ENCODE results near the gene NF2. TPM values are rescaled to one million over a fixed set of nuclear protein-coding genes. Genes with fewer than 3 reads are reported as not detected.

NF2 gene
- total and polyA plus RNA-seq, 11 donors: 15.0 to 137 (median 52.1) TPM

GRCh38 chr22:29692327-29692640 lies 88.9 kb downstream of the NF2 start:
- H3K27me3 ChIP-seq: no peaks in the 10 kb centered on the region
- intact Hi-C loops (cut with DNase I): loop anchor here in 3 of 10 donors (5.0 to 10.0 kb wide), 2 partner anchors 313 to 395 kb away; no protein-coding TSS in a partner anchor
- H3K9me3 ChIP-seq: no peaks in the 10 kb centered on the region
- TF ChIP-seq POLR2A (IDR thresholded peaks at IDR 0.05) (no peak), CTCF (IDR thresholded peaks at IDR 0.05) (no peak)
- peaks cover 0 to 4% (median 0%) of the 10 kb centered on the region in 12 donors for H3K4me1 ChIP-seq
- H3K4me3 ChIP-seq: no peak overlapping the region
- WGBS, 4 donors: 34 to 61% (median 53%) methylated on average over 4 of the region's 4 CpGs
- peaks cover 0 to 68% (median 42%) of the 10 kb centered on the region in 9 donors for H3K36me3 ChIP-seq
- ATAC-seq (no peak), DNase-seq (no peak)
- no peak overlapping the region for H3K27ac ChIP-seq

- intact Hi-C loops (cut with DNase I): loop anchor here in 3 of 10 donors (5.0 to 10.0 kb wide), 2 partner anchors 312 to 394 kb away; no protein-coding TSS in a partner anchor
- ATAC-seq: no peak
- H3K4me3 ChIP-seq: no peak overlapping the region
- no peaks in the 10 kb centered on the region for H3K9me3 ChIP-seq
- DNase-seq: peak in 1 of 5 donors; percentile 27
- WGBS, 4 donors: 76 to 87% (median 80%) methylated on average over 8 of the region's 8 CpGs
- peaks cover 0 to 60% (median 34%) of the 10 kb centered on the region in 9 donors for H3K36me3 ChIP-seq
- H3K27ac ChIP-seq: no peak overlapping the region
- TF ChIP-seq POLR2A (IDR thresholded peaks at IDR 0.05) (no peak), CTCF (IDR thresholded peaks at IDR 0.05) (no peak)
- no peaks in the 10 kb centered on the region for H3K27me3 ChIP-seq
- peaks cover 0 to 4% (median 0%) of the 10 kb centered on the region in 12 donors for H3K4me1 ChIP-seq
Observed at GRCh38 chr22:29693161-29693560, 89.7 kb downstream of the NF2 start.

- ATAC-seq (peak in 1 of 4 donors; percentile 22), DNase-seq (peak in 1 of 5 donors; percentile 37)
- 52 to 74% (median 68%) methylated on average over 7 to 9 of the region's 9 CpGs for whole genome bisulfite sequencing, 4 donors
- H3K4me1 ChIP-seq: peaks cover 0 to 4% (median 0%) of the 10 kb centered on the region in 12 donors
- no peak for TF ChIP-seq CTCF (IDR thresholded peaks at IDR 0.05)
- TF ChIP-seq POLR2A (IDR thresholded peaks at IDR 0.05): no peak
- no peaks in the 10 kb centered on the region for H3K9me3 ChIP-seq
- H3K27me3 ChIP-seq: no peaks in the 10 kb centered on the region
- H3K4me3 ChIP-seq: no peak overlapping the region
- H3K36me3 ChIP-seq: peaks cover 0 to 55% (median 31%) of the 10 kb centered on the region in 9 donors
- no peak overlapping the region for H3K27ac ChIP-seq
- intact Hi-C loops (cut with DNase I): loop anchor here in 3 of 10 donors (5.0 to 10.0 kb wide), 2 partner anchors 311 to 394 kb away; no protein-coding TSS in a partner anchor
Observed at GRCh38 chr22:29693671-29694070, 90.2 kb downstream of the NF2 start.

GRCh38 chr22:29695129-29695926 lies 91.9 kb downstream of the NF2 start:
- TF ChIP-seq POLR2A (IDR thresholded peaks at IDR 0.05) (no peak), CTCF (IDR thresholded peaks at IDR 0.05) (no peak)
- Histone ChIP-seq H3K27me3 (peaks cover 0 to 5% (median 0%) of the 10 kb centered on the region in 9 donors), H3K4me1 (no peaks in the 10 kb centered on the region), H3K4me3 (no peak overlapping the region), H3K27ac (no peak overlapping the region), H3K36me3 (peaks cover 0 to 55% (median 31%) of the 10 kb centered on the region in 9 donors), H3K9me3 (no peaks in the 10 kb centered on the region)
- ATAC-seq (peak in 3 of 4 donors; percentile 11 to 32 (median 16)), DNase-seq (peak in 1 of 5 donors; percentile 60)
- intact Hi-C loops (cut with DNase I): loop anchor here in 2 of 10 donors (10.0 kb wide), 1 partner anchor 309 kb away; no protein-coding TSS in a partner anchor
- WGBS, 4 donors: 93 to 96% (median 94%) methylated on average over 27 to 33 of the region's 33 CpGs
